Body of pancreas (tissue), 4 donors: ENCODE measurements around the gene CDCA4. TPM values are rescaled to one million over a fixed set of nuclear protein-coding genes. Genes with fewer than 3 reads are reported as not detected.
"Not testable (repeated sequence)": the region's sequence is repeated elsewhere in the genome, so short reads cannot be mapped to it uniquely, and the experiment has no call there.

Experiments used
- ATAC-seq: fragments of 150-250 bp; one replicate; pipeline ENCODE4 v1.9.1; 2016
- DNase-seq, 4 donors: peaks; one replicate each; pipeline ENCODE4 v3.0.0-alpha.2; 2019
- H3K27ac ChIP-seq, 4 donors: fragments of 200-600 bp; sonication (generic); 1 replicate in 3 of 4; 2 replicates in 1 of 4; pipeline versions ENCODE4 v1.5.1 to v1.6.1; 2016 to 2019; ENCODE audit warnings: mild to moderate bottlenecking in 1 of 4, mixed read lengths in 1 of 4, moderate library complexity in 1 of 4
- H3K27me3 ChIP-seq, 2 donors: fragments of 200-600 bp; sonication (generic); one replicate each; pipeline ENCODE4 v1.6.0; 2016; ENCODE audit warnings: mild to moderate bottlenecking in 1 of 2
- H3K36me3 ChIP-seq, 2 donors: fragments of 200-600 bp; sonication (generic); replicated peaks in 1 of 2; 2 replicates each; pipeline ENCODE4 v1.5.1; 2016; ENCODE audit warnings: low read depth in 2 of 2; ENCODE audit not compliant: insufficient read depth in 1 of 2
- H3K4me1 ChIP-seq: fragments of 200-600 bp; sonication (generic); one replicate; pipeline ENCODE4 v1.6.0; 2016
- H3K4me3 ChIP-seq, 2 donors: fragments of 200-600 bp; sonication (generic); 1 replicate in 1 of 2; 2 replicates in 1 of 2; pipeline ENCODE4 v1.5.1; 2016 to 2019
- H3K9me3 ChIP-seq, 3 donors: fragments of 200-600 bp; sonication (generic); 1 replicate in 2 of 3; 2 replicates in 1 of 3; pipeline ENCODE4 v1.5.1; 2016
- CTCF ChIP-seq, 7 experiments: fragments of 450-650 bp in 4 of 7; fragments of 200-600 bp in 3 of 7; sonication (generic) in 3 of 7; IDR thresholded peaks; one replicate each; pipeline ENCODE4 v1.5.1; 2016 to 2019; ENCODE audit warnings: antibody characterized with exemption in 7 of 7
- POLR2A ChIP-seq, 3 donors: fragments of 450-650 bp; IDR thresholded peaks; one replicate each; pipeline ENCODE4 v1.6.1; 2016; ENCODE audit warnings: antibody characterized with exemption in 3 of 3, mild to moderate bottlenecking in 2 of 3
- WGBS, 2 donors: methylation state at CpG; one replicate each; pipeline ENCODE4 v1.1.5; 2017; 5-methylcytosine and 5-hydroxymethylcytosine counted together
- intact Hi-C: fragments of 100-400 bp; cut with DNase I; formaldehyde crosslinking; loops from one replicate; pipeline ENCODE4 v1.15.1; 2023
- total RNA-seq, 2 donors: library from RNA; depleted of rRNA; stranded (reverse); fragments of >200 nt; gene quantifications; one replicate each; pipeline ENCODE4 v1.1.0, GENCODE V29; 2016

The CDCA4 gene
- total RNA-seq, 2 donors from 2014 or later, result 2.6 to 4.7 TPM

- Histone ChIP-seq H3K36me3 (no peaks in the 10 kb centered on the region), H3K9me3 (no peaks in the 10 kb centered on the region), H3K4me1 (peaks cover 4% of the 10 kb centered on the region), H3K27me3 (no peaks in the 10 kb centered on the region), H3K27ac (peak overlapping the region in 1 of 4 donors; percentile 50), H3K4me3 (no peak overlapping the region)
- ATAC-seq, result no peak
- intact Hi-C loops, result no loop called here
- DNase-seq, result peak in 1 of 4 donors; percentile 51
- WGBS, 2 donors, result 34 to 50% methylated on average over 7 to 12 of the region's 12 CpGs
- TF ChIP-seq CTCF (IDR thresholded peaks at IDR 0.05) (no peak), POLR2A (IDR thresholded peaks at IDR 0.05) (no peak)
Observed at GRCh38 chr14:105064721-105065143, 43.8 kb upstream of the CDCA4 start.

- intact Hi-C loops, result no loop called here
- Histone ChIP-seq H3K9me3 (no peaks in the 10 kb centered on the region), H3K27ac (peak overlapping the region in 1 of 4 donors; percentile 50), H3K4me3 (no peak overlapping the region), H3K36me3 (no peaks in the 10 kb centered on the region), H3K4me1 (peaks cover 11% of the 10 kb centered on the region), H3K27me3 (no peaks in the 10 kb centered on the region)
- TF ChIP-seq CTCF (IDR thresholded peaks at IDR 0.05) (no peak), POLR2A (IDR thresholded peaks at IDR 0.05) (no peak)
- DNase-seq (no peak), ATAC-seq (no peak)
- 88 to 89% methylated on average over 10 of the region's 10 CpGs for WGBS, 2 donors
Observed at GRCh38 chr14:105064001-105064400, 43.1 kb upstream of the CDCA4 start.

- intact Hi-C loops, H3K9me3 ChIP-seq, ATAC-seq, H3K4me3 ChIP-seq, H3K36me3 ChIP-seq, H3K27me3 ChIP-seq: not testable (repeated sequence)
- Histone ChIP-seq H3K4me1 (peaks cover 13% of the 10 kb centered on the region), H3K27ac (peak overlapping the region in 1 of 4 donors; percentile 50)
- peak in 1 of 4 donors; percentile 38 for DNase-seq
- 81 to 85% methylated on average over 10 of the region's 10 CpGs for WGBS, 2 donors
Observed at GRCh38 chr14:105063506-105063905, 42.6 kb upstream of the CDCA4 start.

- 57 to 76% methylated on average over 10 of the region's 10 CpGs for WGBS, 2 donors
- no peaks in the 10 kb centered on the region for H3K27me3 ChIP-seq
- H3K4me3 ChIP-seq, result no peak overlapping the region
- intact Hi-C loops, result no loop called here
- peak overlapping the region in 1 of 4 donors; percentile 50 for H3K27ac ChIP-seq
- no peaks in the 10 kb centered on the region for H3K9me3 ChIP-seq
- DNase-seq (no peak), ATAC-seq (no peak)
- H3K36me3 ChIP-seq, result no peaks in the 10 kb centered on the region
- peaks cover 13% of the 10 kb centered on the region for H3K4me1 ChIP-seq
- no peak for TF ChIP-seq CTCF (IDR thresholded peaks at IDR 0.05)
- TF ChIP-seq POLR2A (IDR thresholded peaks at IDR 0.05), result no peak
Observed at GRCh38 chr14:105063056-105063455, 42.2 kb upstream of the CDCA4 start.

GRCh38 chr14:105062048-105062433, 41.2 kb upstream of the CDCA4 start:
- ATAC-seq, result no peak
- WGBS, 2 donors, result 83 to 87% methylated on average over 6 to 7 of the region's 7 CpGs
- H3K4me3 ChIP-seq, result no peak overlapping the region

More at GRCh38 chr14:105062048-105062433, 41.2 kb upstream of the CDCA4 start:
- no peaks in the 10 kb centered on the region for H3K36me3 ChIP-seq
- intact Hi-C loops, result no loop called here
- no peak overlapping the region for H3K27ac ChIP-seq
- no peak for DNase-seq
- peaks cover 13% of the 10 kb centered on the region for H3K4me1 ChIP-seq
- no peaks in the 10 kb centered on the region for H3K9me3 ChIP-seq
- no peaks in the 10 kb centered on the region for H3K27me3 ChIP-seq
- TF ChIP-seq POLR2A (IDR thresholded peaks at IDR 0.05), result no peak
- no peak for TF ChIP-seq CTCF (IDR thresholded peaks at IDR 0.05)
